Heart left ventricle (tissue), 16 donors: Measurements from ENCODE around the gene ALK. TPM values are rescaled to one million over a fixed set of nuclear protein-coding genes. Genes with fewer than 3 reads are reported as not detected.

Source experiments
- ATAC-seq, 4 donors: fragments of 200-7000 bp; cut with Tn5 transposase; one replicate each; pipeline ENCODE4 v1.9.1; 2020 to 2022; ENCODE audit warnings: moderate library complexity in 4 of 4, mild to moderate bottlenecking in 3 of 4, moderate number of reproducible peaks in 1 of 4
- DNase-seq, 5 donors: peaks; one replicate each; pipeline ENCODE4 v3.0.0-alpha.2; 2020
- H3K27ac ChIP-seq, 12 donors: fragments of 200-600 bp; sonication (generic) in 4 of 12; one replicate each; pipeline versions ENCODE4 v1.5.0 to v1.8.0; 2016 to 2022; ENCODE audit warnings: mild to moderate bottlenecking in 2 of 12
- H3K27me3 ChIP-seq, 9 donors: fragments of 200-600 bp; sonication (generic) in 2 of 9; one replicate each; pipeline versions ENCODE4 v1.5.1 to v1.8.0; 2016 to 2022; ENCODE audit warnings: mild to moderate bottlenecking in 3 of 9
- H3K36me3 ChIP-seq, 9 donors: fragments of 200-600 bp; sonication (generic) in 2 of 9; one replicate each; pipeline versions ENCODE4 v1.5.0 to v1.8.0; 2018 to 2022; ENCODE audit warnings: mild to moderate bottlenecking in 2 of 9
- H3K4me1 ChIP-seq, 12 donors: fragments of 200-600 bp; sonication (generic) in 4 of 12; one replicate each; pipeline versions ENCODE4 v1.5.0 to v1.8.0; 2016 to 2022; ENCODE audit warnings: mild to moderate bottlenecking in 3 of 12
- H3K4me3 ChIP-seq, 12 donors: fragments of 200-600 bp; sonication (generic) in 4 of 12; one replicate each; pipeline versions ENCODE4 v1.5.0 to v1.8.0; 2017 to 2022; ENCODE audit warnings: mild to moderate bottlenecking in 9 of 12, moderate library complexity in 4 of 12
- H3K9me3 ChIP-seq, 12 donors: fragments of 200-600 bp; sonication (generic) in 4 of 12; one replicate each; pipeline versions ENCODE4 v1.5.0 to v1.8.0; 2016 to 2022; ENCODE audit warnings: mild to moderate bottlenecking in 1 of 12
- CTCF ChIP-seq, 12 donors: fragments of 200-600 bp; sonication (generic) in 4 of 12; IDR thresholded peaks; one replicate each; pipeline versions ENCODE4 v1.5.0 to v1.8.0; 2018 to 2022; ENCODE audit warnings: antibody characterized with exemption in 12 of 12, mild to moderate bottlenecking in 5 of 12
- POLR2A ChIP-seq, 2 donors: fragments of 450-650 bp; IDR thresholded peaks; one replicate each; pipeline ENCODE4 v1.6.1; 2017; ENCODE audit warnings: antibody characterized with exemption in 2 of 2, mild to moderate bottlenecking in 2 of 2, moderate library complexity in 2 of 2
- WGBS, 4 donors: extraction: QIAGEN DNeasy Blood & Tissue Kit in 2 of 4; methylation state at CpG; one replicate each; pipeline versions ENCODE4 v1.1.5 to v1.1.7; 2013 to 2018; 5-methylcytosine and 5-hydroxymethylcytosine counted together
- intact Hi-C, 10 donors: fragments of 100-400 bp; cut with DNase I; formaldehyde crosslinking; loops; one replicate each; pipeline versions ENCODE4 v1.11.1 to v1.14.2; 2022
- polyA plus RNA-seq, 2 donors: library from polyadenylated mRNA; stranded (reverse); fragments of 200-250 nt; gene quantifications; one replicate each; pipeline ENCODE4 v1.2.3, GENCODE V29; 2013
- total RNA-seq, 9 donors: library from RNA; depleted of rRNA in 2 of 9; stranded (reverse); fragments of >200 nt in 2 of 9; fragmentation: NEBNext Ultra II Directional in 3 of 9; extraction: Animal tissue kit (Norgen Biotek cat#: 25700) in 3 of 9; gene quantifications; one replicate each; pipeline versions ENCODE4 v1.1.0 to v1.2.4, GENCODE V29; 2016 to 2023
- donor health status: ischemic (EF 13 %, LVEDD 7.1; RV severe dilation, severe dysfunction).
- donor health status: healthy with polysubstance abuse.
- donor health status: DM: no; HTN: yes; CAD: no.
- donor health status: DM: no; HTN: no; CAD: no.
- donor health status: ischemic (EF 25% LVEDD 6.9; RV normal size, moderate dysfunction).
- donor health status: ischemic (EF 25% LVEDD 5.7; RV mildly dilated, moderate dysfunction).
- donor health status: healthy.
- donor health status: DM: yes; HTN: yes; CAD: no.
- donor health status: ischemic (EF 35%, LVEDD 5.7; RV mildly dilated, moderate dysfunction).
- donor health status: nonischemic (EF 11% LVEDD 7.7; RV severe dilation, severe dysfunction).
- donor health status: DM: yes; HTN: yes; CAD: no.
- donor health status: PGD.
- donor health status: ischemic (EF 29% LVEDD 5.4; RV normal size, mild dysfunction).
- donor health status: nonischemic (EF 23%, LVEDD 6.1; RV moderate dilation, normal function).

Gene ALK
- total and polyA plus RNA-seq, 11 donors = 0.05 to 0.50 (median 0.13) TPM; not detected in 5

- peaks cover 0 to 15% (median 4%) of the 10 kb centered on the region in 9 donors for H3K27me3 ChIP-seq
- no peaks in the 10 kb centered on the region for H3K36me3 ChIP-seq
- DNase-seq = peak; percentile 22 to 66 (median 39)
- intact Hi-C loops = no loop called here
- 33 to 49% (median 34%) methylated on average over 15 of the region's 15 CpGs for WGBS, 4 donors
- H3K4me1 ChIP-seq = peaks cover 0 to 10% (median 0%) of the 10 kb centered on the region in 12 donors
- H3K9me3 ChIP-seq = no peaks in the 10 kb centered on the region
- H3K4me3 ChIP-seq = no peak overlapping the region
- TF ChIP-seq CTCF (IDR thresholded peaks at IDR 0.05) (no peak), POLR2A (IDR thresholded peaks at IDR 0.05) (no peak)
- peak in 2 of 4 donors; percentile 51 to 70 for ATAC-seq
- no peak overlapping the region for H3K27ac ChIP-seq
Measured at GRCh38 chr2:29281086-29281915, 640.1 kb downstream of the ALK start.

GRCh38 chr2:29278966-29279365, 642.4 kb downstream of the ALK start:
- Histone ChIP-seq H3K9me3 (no peaks in the 10 kb centered on the region), H3K4me3 (no peak overlapping the region), H3K27me3 (peaks cover 0 to 15% (median 4%) of the 10 kb centered on the region in 9 donors), H3K36me3 (no peaks in the 10 kb centered on the region), H3K27ac (no peak overlapping the region), H3K4me1 (peaks cover 0 to 10% (median 0%) of the 10 kb centered on the region in 12 donors)
- TF ChIP-seq POLR2A (IDR thresholded peaks at IDR 0.05) = no peak
- TF ChIP-seq CTCF (IDR thresholded peaks at IDR 0.05) = no peak
- intact Hi-C loops = no loop called here
- ATAC-seq = no peak
- DNase-seq = no peak
- 76 to 84% (median 80%) methylated on average over 9 of the region's 9 CpGs for WGBS, 4 donors

GRCh38 chr2:29276151-29276550, 645.2 kb downstream of the ALK start:
- DNase-seq (no peak), ATAC-seq (no peak)
- 45 to 55% (median 49%) methylated on average over 3 of the region's 3 CpGs for WGBS, 4 donors
- Histone ChIP-seq H3K27me3 (peaks cover 0 to 22% (median 4%) of the 10 kb centered on the region in 9 donors), H3K4me1 (peaks cover 0 to under 1% (median 0%) of the 10 kb centered on the region in 12 donors), H3K9me3 (no peaks in the 10 kb centered on the region), H3K36me3 (no peaks in the 10 kb centered on the region), H3K4me3 (no peak overlapping the region), H3K27ac (no peak overlapping the region)
- intact Hi-C loops = no loop called here
- no peak for TF ChIP-seq POLR2A (IDR thresholded peaks at IDR 0.05)

- Histone ChIP-seq H3K36me3 (no peaks in the 10 kb centered on the region), H3K27ac (no peak overlapping the region), H3K4me3 (no peak overlapping the region), H3K4me1 (no peaks in the 10 kb centered on the region), H3K27me3 (peaks cover 0 to 19% (median 0%) of the 10 kb centered on the region in 9 donors), H3K9me3 (no peaks in the 10 kb centered on the region)
- TF ChIP-seq POLR2A (IDR thresholded peaks at IDR 0.05) (no peak), CTCF (IDR thresholded peaks at IDR 0.05) (no peak)
- WGBS, 4 donors = 82 to 94% (median 88%) methylated on average over 4 of the region's 4 CpGs
- DNase-seq = no peak
- no peak for ATAC-seq
- intact Hi-C loops = no loop called here
Measured at GRCh38 chr2:29275186-29275585, 646.2 kb downstream of the ALK start.
